ENCODE measurements around the gene CEBPE. TPM values are rescaled to one million over a fixed set of nuclear protein-coding genes. Genes with fewer than 3 reads are reported as not detected.

CEBPE gene
- total and polyA plus RNA-seq, 2 donors (not counting 1 experiment from before 2014, with no cell fraction given) = 0.37 to 0.45 TPM

DNA sequence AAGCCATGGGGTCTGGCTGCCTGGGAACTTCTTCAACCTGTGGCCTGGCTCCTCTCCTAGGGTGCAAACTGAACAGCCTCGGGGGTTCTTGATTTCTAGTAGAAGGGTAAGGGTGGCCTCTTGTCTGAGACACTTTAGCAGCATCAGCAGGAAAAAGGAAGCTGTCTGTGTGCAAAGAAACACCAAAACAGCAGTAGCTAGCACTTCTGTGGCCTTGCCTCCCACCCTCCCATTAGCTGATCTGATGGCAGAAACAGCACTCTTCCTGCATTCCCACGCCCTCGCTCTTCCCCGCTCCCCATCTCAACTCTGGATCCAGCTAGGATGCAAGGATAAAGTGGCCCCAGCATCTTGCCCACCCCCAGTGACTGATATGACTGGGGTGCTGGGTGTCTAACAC is 43.7 kb upstream of the CEBPE start:
- Histone ChIP-seq H3K4me3 (ENCODE audit: control extremely low read depth in 1 of 5, extremely low read depth in 1 of 5, insufficient read depth in 1 of 5, low read depth in 2 of 5, low read length in 4 of 5) (no peak overlapping the region), H3K9ac (ENCODE audit: low read length) (no peak overlapping the region), H3K36me3 (replicated peaks in 1 of 2; ENCODE audit: control extremely low read depth in 1 of 2, control insufficient read depth in 1 of 2, extremely low read depth in 1 of 2, insufficient read depth in 2 of 2, low read length in 1 of 2) (no peaks in the 10 kb centered on the region), H3K4me2 (replicated peaks; ENCODE audit: low read depth, low read length, poor library complexity, severe bottlenecking) (no peak overlapping the region), H3K4me1 (ENCODE audit: control insufficient read depth in 2 of 2, insufficient read depth in 2 of 2, low read length in 2 of 2) (no peaks in the 10 kb centered on the region), H3K79me2 (ENCODE audit: control insufficient read depth, insufficient read depth, low read length) (no peaks in the 10 kb centered on the region), H3K27me3 (replicated peaks in 1 of 4; ENCODE audit: control extremely low read depth in 1 of 4, control insufficient read depth in 3 of 4, insufficient read depth in 4 of 4, low read length in 3 of 4) (no peaks in the 10 kb centered on the region), H3K9me3 (ENCODE audit: control extremely low read depth in 1 of 3, control insufficient read depth in 2 of 3, insufficient read depth in 1 of 3, low read length in 2 of 3) (no peaks in the 10 kb centered on the region), H2AFZ (ENCODE audit: insufficient read depth, low read depth, low read length, poor library complexity, severe bottlenecking) (no peak overlapping the region), H3K27ac (ENCODE audit: low read length in 2 of 2) (no peak overlapping the region), H4K20me1 (ENCODE audit: control insufficient read depth, insufficient read depth, low read length, poor library complexity, severe bottlenecking) (no peaks in the 10 kb centered on the region)
- intact Hi-C loops (cut with micrococcal nuclease) = no loop called here
- WGBS (ENCODE audit: insufficient coverage) = 13% methylated on average over 1 of the region's 4 CpGs
- ATAC-seq (ENCODE audit: low read depth) (no peak), DNase-seq (no peak)
- ChIA-PET CTCF (interaction anchor here (0.9 kb wide), 1 partner anchor 43 kb away, joined by 5 read pairs; no protein-coding TSS in a partner anchor), POLR2A (no interaction called here)
- peaks cover 8% of the 10 kb centered on the region for H3K27me3 Mint-ChIP-seq
- TF ChIP-seq, protein P1, sequence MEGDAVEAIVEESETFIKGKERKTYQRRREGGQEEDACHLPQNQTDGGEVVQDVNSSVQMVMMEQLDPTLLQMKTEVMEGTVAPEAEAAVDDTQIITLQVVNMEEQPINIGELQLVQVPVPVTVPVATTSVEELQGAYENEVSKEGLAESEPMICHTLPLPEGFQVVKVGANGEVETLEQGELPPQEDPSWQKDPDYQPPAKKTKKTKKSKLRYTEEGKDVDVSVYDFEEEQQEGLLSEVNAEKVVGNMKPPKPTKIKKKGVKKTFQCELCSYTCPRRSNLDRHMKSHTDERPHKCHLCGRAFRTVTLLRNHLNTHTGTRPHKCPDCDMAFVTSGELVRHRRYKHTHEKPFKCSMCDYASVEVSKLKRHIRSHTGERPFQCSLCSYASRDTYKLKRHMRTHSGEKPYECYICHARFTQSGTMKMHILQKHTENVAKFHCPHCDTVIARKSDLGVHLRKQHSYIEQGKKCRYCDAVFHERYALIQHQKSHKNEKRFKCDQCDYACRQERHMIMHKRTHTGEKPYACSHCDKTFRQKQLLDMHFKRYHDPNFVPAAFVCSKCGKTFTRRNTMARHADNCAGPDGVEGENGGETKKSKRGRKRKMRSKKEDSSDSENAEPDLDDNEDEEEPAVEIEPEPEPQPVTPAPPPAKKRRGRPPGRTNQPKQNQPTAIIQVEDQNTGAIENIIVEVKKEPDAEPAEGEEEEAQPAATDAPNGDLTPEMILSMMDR (IDR thresholded peaks at IDR 0.05) = no peak
- TF ChIP-seq EZH2 (IDR thresholded peaks at IDR 0.05; ENCODE audit: borderline replicate concordance, insufficient read depth, low read depth, low read length, poor library complexity, severe bottlenecking) = no peak
- no peak overlapping the region for H3K4me3 Mint-ChIP-seq
- H3K27ac Mint-ChIP-seq = no peak overlapping the region
- no peaks in the 10 kb centered on the region for H3K9me3 Mint-ChIP-seq (ENCODE audit: insufficient read depth)
- no peaks in the 10 kb centered on the region for H3K4me1 Mint-ChIP-seq

DNA sequence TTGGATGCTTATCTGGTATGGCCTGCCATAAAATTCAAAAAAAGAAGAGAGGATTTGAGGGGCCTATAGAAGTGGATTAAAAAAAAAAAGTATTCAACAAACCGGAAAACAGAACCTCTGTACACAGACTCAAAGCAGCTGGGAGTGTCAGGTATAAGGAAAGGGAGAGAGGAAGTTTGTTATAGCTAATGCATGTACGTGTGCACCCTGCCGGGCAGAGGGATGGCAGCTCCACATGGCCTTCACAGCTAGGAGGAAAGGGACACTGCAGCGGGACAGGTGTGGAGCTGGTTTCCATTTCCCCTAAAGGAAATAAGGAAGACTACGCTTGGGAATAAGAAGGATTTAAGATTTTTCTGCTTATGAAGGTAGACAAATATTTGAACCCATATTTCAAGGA is 43.0 kb upstream of the CEBPE start:
- Mint-ChIP-seq H3K27me3 (peaks cover 8% of the 10 kb centered on the region), H3K4me3 (no peak overlapping the region), H3K4me1 (no peaks in the 10 kb centered on the region), H3K27ac (no peak overlapping the region), H3K9me3 (ENCODE audit: insufficient read depth) (no peaks in the 10 kb centered on the region)
- H3K4me1 ChIP-seq (ENCODE audit: control insufficient read depth in 2 of 2, insufficient read depth in 2 of 2, low read length in 2 of 2) = no peaks in the 10 kb centered on the region
- CTCF ChIA-PET = interaction anchor here (0.7 to 0.9 kb wide), 2 partner anchors 42 to 340 kb away, joined by 4 to 5 read pairs; no protein-coding TSS in a partner anchor
- H3K4me3 ChIP-seq (ENCODE audit: control extremely low read depth in 1 of 5, extremely low read depth in 1 of 5, insufficient read depth in 1 of 5, low read depth in 2 of 5, low read length in 4 of 5) = no peak overlapping the region
- intact Hi-C loops (cut with micrococcal nuclease) = no loop called here
- H3K36me3 ChIP-seq (replicated peaks in 1 of 2; ENCODE audit: control extremely low read depth in 1 of 2, control insufficient read depth in 1 of 2, extremely low read depth in 1 of 2, insufficient read depth in 2 of 2, low read length in 1 of 2) = no peaks in the 10 kb centered on the region
- no peak overlapping the region for H3K27ac ChIP-seq (ENCODE audit: low read length in 2 of 2)
- TF ChIP-seq, protein P1 (IDR thresholded peaks at IDR 0.05) = no peak
- no peak for TF ChIP-seq EZH2 (IDR thresholded peaks at IDR 0.05; ENCODE audit: borderline replicate concordance, insufficient read depth, low read depth, low read length, poor library complexity, severe bottlenecking)
- H3K79me2 ChIP-seq (ENCODE audit: control insufficient read depth, insufficient read depth, low read length) = no peaks in the 10 kb centered on the region
- WGBS (ENCODE audit: insufficient coverage) = 59% methylated on average over 3 of the region's 5 CpGs
- H4K20me1 ChIP-seq (ENCODE audit: control insufficient read depth, insufficient read depth, low read length, poor library complexity, severe bottlenecking) = no peaks in the 10 kb centered on the region
- no peaks in the 10 kb centered on the region for H3K27me3 ChIP-seq (replicated peaks in 1 of 4; ENCODE audit: control extremely low read depth in 1 of 4, control insufficient read depth in 3 of 4, insufficient read depth in 4 of 4, low read length in 3 of 4)
- no peak overlapping the region for H3K9ac ChIP-seq (ENCODE audit: low read length)
- no peak overlapping the region for H2AFZ ChIP-seq (ENCODE audit: insufficient read depth, low read depth, low read length, poor library complexity, severe bottlenecking)
- ATAC-seq (ENCODE audit: low read depth) (no peak), DNase-seq (no peak)
- no peak overlapping the region for H3K4me2 ChIP-seq (replicated peaks; ENCODE audit: low read depth, low read length, poor library complexity, severe bottlenecking)
- POLR2A ChIA-PET = no interaction called here
- H3K9me3 ChIP-seq (ENCODE audit: control extremely low read depth in 1 of 3, control insufficient read depth in 2 of 3, insufficient read depth in 1 of 3, low read length in 2 of 3) = no peaks in the 10 kb centered on the region

Data from B cell (primary cell).